K562 treated with DMSO at 1 percent for 48 hours (cell line): ENCODE data around the gene AMFR. TPM values are rescaled to one million over a fixed set of nuclear protein-coding genes. Genes with fewer than 3 reads are reported as not detected.

Experiments used
- total RNA-seq: library from RNA; unstranded; fragments of 300-600 nt; gene quantifications from 2 replicates; pipeline ENCODE4 v1.2.3, GENCODE V29; 2022; ENCODE audit warnings: low replicate concordance; ENCODE audit errors: extremely low read depth

The AMFR gene
- total RNA-seq = not detected in 2 replicates

GRCh38 chr16:56425439-56425832 is at the start of gene AMFR:
TSS of gene AMFR (minus strand) at chr16:56425545. CDS start at chr16:56425327, 218 bp downstream.

GRCh38 chr16:56450986-56451752 is 25.8 kb upstream of the AMFR start, which contains the start of the genes NUDT21 and OGFOD1:
TSS of gene NUDT21 (minus strand) at chr16:56451332. CDS start at chr16:56451202, 130 bp downstream.
TSS of gene OGFOD1 (plus strand) at chr16:56451554. CDS start at chr16:56451613, 59 bp downstream.

Other genes with a start within 250 kb of the AMFR start
- not detected in 2 replicates for gene GNAO1, start 234.1 kb downstream of the AMFR start, total RNA-seq
- gene NUDT21, start 25.8 kb upstream of the AMFR start, total RNA-seq = not detected in 2 replicates
- gene OGFOD1, start 26.0 kb upstream of the AMFR start, total RNA-seq = not detected in 2 replicates
- gene BBS2, start 94.5 kb upstream of the AMFR start, total RNA-seq = not detected in 2 replicates
- gene MT4, start 139.5 kb upstream of the AMFR start, total RNA-seq = not detected in 2 replicates
- not detected in 2 replicates for gene MT3, start 164.0 kb upstream of the AMFR start, total RNA-seq
- gene MT2A, start 183.0 kb upstream of the AMFR start, total RNA-seq = not detected in 2 replicates
- not detected in 2 replicates for gene MT1E, start 200.2 kb upstream of the AMFR start, total RNA-seq
- not detected in 2 replicates for gene MT1M, start 207.1 kb upstream of the AMFR start, total RNA-seq
- gene MT1A, start 213.1 kb upstream of the AMFR start, total RNA-seq = not detected in 2 replicates
- gene MT1B, start 226.3 kb upstream of the AMFR start, total RNA-seq = not detected in 2 replicates
- gene MT1F, start 232.4 kb upstream of the AMFR start, total RNA-seq = not detected in 2 replicates
- not detected in 2 replicates for gene MT1G, start 242.5 kb upstream of the AMFR start, total RNA-seq
- not detected in 2 replicates for gene MT1H, start 244.3 kb upstream of the AMFR start, total RNA-seq